Stimulated activated CD8-positive, alpha-beta memory T cell treated with anti-CD3 and anti-CD28 coated beads, Interleukin-2, amount 100 ng/mL, for 1 hour (primary cell): Measurements from ENCODE around the gene CNTNAP2.
"Not testable (repeated sequence)": the region's sequence is repeated elsewhere in the genome, so short reads cannot be mapped to it uniquely, and the experiment has no call there.

Source experiments
- DNase-seq, 2 donors: peaks; one replicate each; pipeline ENCODE4 v3.0.0-alpha.2; 2020; ENCODE audit warnings: low read depth in 2 of 2

The CNTNAP2 gene

GRCh38 chr7:146878901-146879300 lies 762.3 kb downstream of the CNTNAP2 start:
- no peak for DNase-seq

DNA sequence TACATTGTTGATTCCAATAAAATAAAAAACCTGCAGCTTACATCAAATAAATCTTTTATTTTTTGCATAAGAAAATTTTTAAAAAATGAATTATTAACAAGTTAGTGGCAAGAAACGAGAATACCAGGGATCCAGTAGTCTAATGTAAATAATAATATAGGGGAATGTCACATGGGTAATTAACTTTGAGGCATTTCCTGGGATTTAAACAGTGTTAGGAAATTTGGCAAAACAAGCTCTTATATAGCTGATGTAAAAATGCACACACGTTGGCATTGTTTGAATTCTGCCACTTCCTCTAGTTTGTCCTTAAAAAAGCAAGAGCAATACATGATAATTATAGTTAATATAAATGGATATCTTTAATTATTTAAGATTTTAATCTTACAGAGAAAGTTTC lies 768.6 kb downstream of the CNTNAP2 start:
- DNase-seq: no peak

- DNase-seq: no peak
These were observed 773.4 kb downstream of the CNTNAP2 start for GRCh38 chr7:146889806-146890555.

- DNase-seq: no peak
These were observed 775.5 kb downstream of the CNTNAP2 start for GRCh38 chr7:146892151-146892550.

- DNase-seq: no peak
These were observed 778.3 kb downstream of the CNTNAP2 start for GRCh38 chr7:146894927-146895326.

DNA sequence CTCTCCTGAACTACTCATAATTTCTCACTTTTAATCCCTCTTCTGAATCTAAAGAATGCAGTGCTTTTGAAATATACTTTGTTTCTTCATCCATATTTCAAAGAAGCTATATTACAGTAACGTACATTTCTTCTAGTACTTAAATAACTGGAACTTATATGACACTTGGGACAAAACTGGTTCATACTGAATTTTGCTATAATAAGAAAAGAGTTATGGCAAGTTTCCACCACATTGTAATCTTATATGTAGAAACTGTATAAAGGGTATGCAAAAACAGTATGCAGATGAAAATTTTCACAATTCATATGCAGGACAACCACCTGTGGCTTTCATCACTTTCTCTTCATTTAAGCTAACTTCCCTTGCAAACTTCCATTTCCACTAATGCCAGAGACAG lies 785.7 kb downstream of the CNTNAP2 start:
- no peak for DNase-seq

- DNase-seq: no peak
These were observed 786.1 kb downstream of the CNTNAP2 start for GRCh38 chr7:146902728-146903127.

GRCh38 chr7:146905746-146906145 lies 789.1 kb downstream of the CNTNAP2 start:
- not testable (repeated sequence) for DNase-seq

DNA sequence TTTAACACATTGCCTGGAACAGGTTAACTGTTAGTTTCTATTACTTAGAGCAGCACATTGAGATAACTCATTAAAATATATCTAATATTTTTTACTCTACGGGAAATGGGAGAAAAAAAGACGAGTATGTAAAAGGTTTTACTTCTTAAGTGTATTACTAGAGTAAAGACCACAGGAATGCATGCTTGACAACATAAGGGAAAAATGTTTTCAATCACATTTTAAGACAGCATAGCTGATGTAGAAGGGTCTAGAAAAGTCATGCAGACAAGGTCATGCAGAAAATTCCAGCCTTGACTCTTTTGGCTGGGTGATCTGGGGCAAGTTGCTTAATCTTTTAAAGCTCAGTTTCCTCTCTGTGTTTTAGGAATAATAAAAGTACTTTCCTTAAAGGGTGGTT lies 806.2 kb downstream of the CNTNAP2 start:
- no peak for DNase-seq

DNA sequence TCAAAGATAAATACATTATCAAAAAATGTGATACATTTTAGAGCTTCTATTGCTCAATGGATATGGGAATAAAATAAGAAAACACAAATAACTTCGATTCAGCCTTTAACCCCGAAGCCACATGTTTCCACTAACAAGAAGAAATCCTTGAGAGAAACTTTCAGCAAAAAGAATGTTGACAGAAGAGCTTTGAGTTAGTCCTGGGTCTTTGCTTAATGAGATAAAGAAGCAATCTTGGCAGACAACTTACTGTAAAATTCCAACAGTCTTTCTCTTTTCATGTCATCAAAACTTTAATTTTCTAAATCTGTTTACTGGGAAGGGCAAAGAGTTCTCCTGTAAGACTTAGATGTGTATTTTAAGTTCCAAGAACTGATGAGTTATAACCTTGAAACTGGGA lies 810.2 kb downstream of the CNTNAP2 start:
- no peak for DNase-seq

DNA sequence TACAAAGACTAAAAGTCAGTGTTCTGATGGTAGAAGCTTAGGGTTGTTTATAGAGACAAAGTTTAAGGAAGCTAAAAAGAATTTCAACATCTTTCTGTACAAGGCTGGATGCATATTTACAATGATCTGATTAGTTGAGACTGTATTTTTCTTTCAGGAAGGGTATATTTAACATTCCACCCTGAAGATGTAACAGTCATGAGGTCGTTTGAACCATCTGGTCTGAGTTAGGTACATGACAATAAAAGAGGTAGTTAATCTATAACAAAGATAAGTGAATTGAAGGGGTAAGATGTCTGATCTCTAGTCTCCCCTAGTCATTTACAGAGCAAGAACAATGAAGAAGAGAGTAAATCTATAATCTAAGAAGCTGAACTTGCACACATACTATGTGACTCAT lies 821.2 kb downstream of the CNTNAP2 start:
- DNase-seq: no peak

DNA sequence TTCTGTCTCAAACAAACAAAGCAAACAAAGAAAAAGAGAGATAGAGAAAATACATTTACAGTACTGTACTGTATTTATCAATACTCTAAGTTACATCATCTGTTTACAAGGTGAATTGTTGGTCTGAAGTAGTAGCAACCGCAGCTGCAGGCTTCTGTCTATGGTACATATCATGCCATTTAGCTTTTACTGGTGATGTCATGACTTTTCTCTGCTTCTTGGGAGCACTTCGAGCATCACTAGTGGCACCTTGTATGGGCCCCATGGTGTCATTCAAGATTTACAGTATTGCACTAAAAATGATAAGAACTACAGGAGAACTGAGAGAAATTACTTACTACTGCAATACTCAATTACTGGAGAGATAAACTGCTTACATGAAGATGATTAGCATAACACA lies 826.9 kb downstream of the CNTNAP2 start:
- DNase-seq: no peak

DNA sequence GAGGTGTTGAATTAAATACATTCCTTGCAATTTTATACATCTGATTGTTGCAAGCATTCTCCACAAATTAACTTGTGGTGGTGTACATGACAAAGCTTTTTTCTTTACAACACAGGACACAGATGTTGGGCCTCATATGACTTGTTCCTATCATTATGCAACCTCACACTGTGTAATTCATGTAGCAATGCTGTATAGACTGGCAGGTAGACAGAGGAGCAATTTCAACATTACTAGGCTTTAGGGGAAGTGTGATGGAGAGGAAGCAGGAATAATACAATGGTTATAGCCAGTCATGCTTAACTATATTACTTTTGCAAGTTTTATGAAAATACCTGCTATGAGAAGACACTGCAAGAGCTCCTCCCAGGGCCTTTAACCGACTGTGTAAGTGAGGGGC lies 832.1 kb downstream of the CNTNAP2 start:
- DNase-seq: no peak

- no peak for DNase-seq
These were observed 839.7 kb downstream of the CNTNAP2 start for GRCh38 chr7:146956321-146956720.

DNA sequence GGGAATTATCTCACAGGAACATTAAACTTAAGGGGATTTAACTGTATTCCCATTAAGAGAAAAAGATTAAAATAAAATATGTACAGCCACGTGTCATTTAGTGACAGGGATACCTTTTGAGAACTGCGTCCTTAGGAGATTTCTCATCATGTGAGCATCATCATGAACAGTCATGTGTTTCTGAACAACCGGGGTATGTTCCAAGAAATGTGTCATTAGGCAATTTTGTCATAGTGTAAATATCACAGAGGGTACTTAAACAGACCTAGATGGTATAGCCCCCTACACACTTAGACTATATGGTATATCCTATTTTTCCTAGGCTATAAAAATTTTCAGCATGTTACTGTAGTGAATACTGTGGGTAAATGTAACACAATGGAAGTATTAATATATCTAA lies 840.3 kb downstream of the CNTNAP2 start:
- no peak for DNase-seq

DNA sequence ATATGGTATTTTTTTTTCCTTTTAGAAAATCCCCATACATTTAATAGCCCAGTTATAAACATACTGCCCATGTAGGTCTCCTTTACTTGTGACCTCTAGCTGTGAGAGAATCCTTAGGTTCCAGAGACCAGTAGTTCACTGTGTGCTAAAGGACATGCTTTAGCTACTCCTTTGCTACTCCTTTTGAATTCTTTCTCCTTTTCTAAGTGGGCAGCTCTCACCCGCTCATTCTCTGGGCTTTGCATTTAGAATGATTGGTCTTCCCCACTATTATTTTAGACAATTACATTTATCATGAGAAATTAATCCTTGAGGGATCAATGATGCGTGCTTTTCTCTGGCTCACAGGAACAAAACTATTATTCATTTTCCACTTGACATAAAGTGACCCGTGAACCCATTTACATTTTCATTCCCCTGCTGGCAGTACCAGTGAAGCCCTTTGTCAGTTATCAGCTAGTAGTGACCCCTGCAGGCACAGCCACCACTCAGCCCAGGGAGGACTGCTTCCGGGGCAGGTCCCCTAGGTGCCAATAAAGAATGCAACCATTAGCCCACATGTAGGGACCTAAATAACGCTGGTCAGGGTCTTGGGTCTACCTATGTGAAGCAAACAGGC lies 844.3 kb downstream of the CNTNAP2 start:
- no peak for DNase-seq

DNA sequence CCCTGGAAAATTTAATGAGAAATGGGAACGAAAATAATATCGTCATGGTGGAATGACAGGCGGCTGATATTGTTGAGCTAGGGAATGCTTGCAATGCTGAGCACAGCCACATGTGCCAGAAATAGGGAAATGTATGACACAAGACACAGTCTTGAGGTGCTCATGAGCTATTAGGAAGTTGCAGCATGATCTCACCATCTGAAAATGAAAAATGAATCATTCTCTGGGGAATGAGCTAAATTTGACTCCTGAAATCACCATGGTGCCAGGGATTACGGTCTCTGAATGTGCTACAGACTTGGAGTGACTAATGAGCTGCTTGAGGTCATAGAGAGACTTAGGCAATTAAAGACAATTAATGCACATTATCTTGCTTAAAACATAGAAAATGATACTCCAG lies 845.0 kb downstream of the CNTNAP2 start:
- no peak for DNase-seq

GRCh38 chr7:146966274-146966673 lies 849.7 kb downstream of the CNTNAP2 start:
- no peak for DNase-seq

DNA sequence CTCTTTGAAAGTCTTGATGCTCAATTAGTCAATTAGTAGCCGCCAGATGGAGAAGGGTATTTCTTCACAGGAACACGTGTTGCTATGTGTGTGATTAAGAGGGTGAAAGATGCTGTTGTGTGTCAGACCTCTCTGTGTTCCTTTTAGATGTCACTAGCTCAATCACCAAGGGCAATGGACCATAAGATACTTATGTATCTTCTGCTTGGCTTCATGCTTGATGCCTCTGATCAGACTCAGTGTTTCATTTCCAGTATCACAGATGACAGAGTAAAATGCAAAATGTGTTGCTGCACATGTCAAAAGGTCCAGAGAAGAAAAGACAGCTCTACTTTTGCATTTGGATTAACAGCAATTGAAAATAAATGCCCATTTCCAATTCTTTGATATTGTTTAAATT lies 865.9 kb downstream of the CNTNAP2 start:
- no peak for DNase-seq

GRCh38 chr7:146991596-146991995 lies 875.0 kb downstream of the CNTNAP2 start:
- DNase-seq: no peak

DNA sequence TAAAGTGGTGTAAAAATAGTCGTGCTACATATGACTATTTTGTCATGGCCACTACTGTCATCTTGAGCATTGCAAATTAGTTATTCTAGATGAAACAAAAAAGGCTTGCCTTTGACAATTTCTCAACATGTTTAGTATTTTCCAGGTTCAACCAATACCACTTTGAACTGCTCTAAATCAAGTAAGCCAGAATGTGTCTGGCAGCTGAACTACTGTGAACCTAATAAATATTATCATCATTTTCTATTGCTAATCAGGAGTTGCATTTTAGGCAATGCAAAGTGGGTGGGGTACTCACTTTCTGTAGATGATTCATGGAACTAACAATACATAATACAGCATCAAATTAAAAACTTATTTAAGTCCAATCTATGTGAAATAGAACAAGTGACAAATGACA lies 877.2 kb downstream of the CNTNAP2 start:
- no peak for DNase-seq

DNA sequence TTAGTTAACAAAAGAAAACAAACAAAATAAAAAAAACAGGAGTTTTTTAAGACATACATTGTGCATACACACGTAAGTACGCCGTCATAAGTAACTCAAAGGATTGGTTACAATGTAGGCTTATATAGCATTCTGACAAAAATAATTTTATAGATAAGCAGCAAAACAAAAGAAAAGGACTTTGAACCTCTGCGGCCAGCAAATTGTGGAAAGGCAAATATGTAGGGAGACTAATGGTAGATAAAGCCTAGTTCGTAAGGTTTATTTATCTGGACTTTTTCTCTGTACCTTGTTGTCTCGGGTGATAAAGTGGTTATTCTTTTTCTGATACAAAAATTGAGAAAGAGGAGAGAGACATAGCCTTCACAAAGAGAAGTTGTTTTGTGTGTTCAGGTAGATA lies 891.9 kb downstream of the CNTNAP2 start:
- no peak for DNase-seq

DNA sequence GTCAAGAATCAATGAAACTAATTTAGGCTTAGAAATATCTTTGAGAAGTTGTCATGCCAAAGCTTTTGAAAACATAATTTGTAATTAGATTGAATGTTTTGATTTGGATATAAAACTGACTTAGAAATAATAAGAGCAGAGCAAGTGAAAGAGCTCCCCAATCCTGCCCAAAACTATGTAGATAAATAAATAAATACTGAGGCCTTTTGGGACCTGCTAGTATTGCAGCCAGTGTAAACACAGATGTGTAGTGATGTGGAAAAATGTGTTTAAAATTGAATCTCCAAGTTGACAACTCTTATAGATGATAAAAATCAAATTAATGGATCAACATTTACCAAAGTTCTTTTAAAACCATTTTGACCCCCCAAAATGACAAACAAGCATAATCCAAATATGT lies 896.1 kb downstream of the CNTNAP2 start:
- DNase-seq: no peak

- no peak for DNase-seq
These were observed 897.2 kb downstream of the CNTNAP2 start for GRCh38 chr7:147013825-147014224.
